Measurements from ENCODE around the gene DPP6. TPM values are rescaled to one million over a fixed set of nuclear protein-coding genes. Genes with fewer than 3 reads are reported as not detected.

DPP6 gene
- total RNA-seq, 1 experiment from 2014 or later = not detected

GRCh38 chr7:154902600-154903082 is 850.4 kb downstream of the DPP6 start:
- Histone ChIP-seq H2AFZ (no peak overlapping the region), H3K9me2 (ENCODE audit: insufficient read depth) (no peaks in the 10 kb centered on the region), H4K20me1 (ENCODE audit: insufficient read depth) (no peaks in the 10 kb centered on the region), H3K27me3 (ENCODE audit: insufficient read depth, low read depth) (peaks cover 98% of the 10 kb centered on the region), H3K27ac (no peak overlapping the region), H3K4me1 (replicated peaks; ENCODE audit: insufficient read depth) (no peaks in the 10 kb centered on the region), H3K9me3 (ENCODE audit: insufficient read depth, low read depth) (no peaks in the 10 kb centered on the region), H3K36me3 (ENCODE audit: low read depth) (no peaks in the 10 kb centered on the region), H3F3A (ENCODE audit: insufficient read depth, low read depth) (no peaks in the 10 kb centered on the region), H3K4me2 (no peak overlapping the region), H3K4me3 (no peak overlapping the region), H3K79me2 (ENCODE audit: low read depth) (no peaks in the 10 kb centered on the region)
- no peak for TF ChIP-seq CTCF (conservative IDR thresholded peaks at IDR 0.05)
- TF ChIP-seq EZH2 (IDR thresholded peaks at IDR 0.05; ENCODE audit: low read depth) = no peak
- ChIA-PET CTCF (no interaction called here), POLR2A (ENCODE audit: unreplicated experiment) (no interaction called here)
- intact Hi-C loops (cut with micrococcal nuclease; ENCODE audit: unreplicated experiment) = no loop called here
- DNase-seq = no peak
- BruUV-seq (replicated peaks) = no TSS peak

DNA sequence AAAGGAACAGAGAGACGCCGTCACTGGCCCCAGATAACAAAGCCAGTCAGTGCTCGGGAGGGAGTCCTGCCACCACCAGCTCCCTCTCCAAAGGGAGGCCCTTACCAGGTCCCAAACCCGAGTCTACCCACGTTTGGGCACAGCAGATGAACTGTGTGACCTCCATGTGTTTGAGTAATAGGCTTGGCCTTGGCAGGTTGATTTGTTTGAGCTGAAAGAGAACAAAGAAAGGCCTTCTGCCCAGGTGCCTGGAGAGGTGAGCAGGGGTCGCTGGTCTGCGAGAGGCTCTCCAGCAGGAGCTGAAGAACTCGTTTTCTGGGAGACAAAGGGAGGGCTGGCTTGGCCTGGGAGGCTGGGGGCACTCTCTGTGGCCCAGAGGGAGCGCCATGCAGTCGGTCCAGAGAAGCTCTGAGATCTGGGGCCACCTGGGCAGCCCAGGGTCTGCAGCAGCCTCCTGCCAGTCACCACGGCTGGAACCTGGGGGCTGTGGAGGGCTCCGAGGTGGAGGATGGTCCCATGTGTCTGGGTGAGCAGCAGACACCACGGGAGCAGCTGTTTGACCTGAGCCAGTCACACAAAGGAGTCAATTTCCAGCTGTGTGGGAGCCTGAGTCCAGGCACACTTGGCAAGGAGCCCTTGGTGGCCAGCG is 851.0 kb downstream of the DPP6 start:
- CTCF ChIA-PET = no interaction called here
- no peak overlapping the region for H2AFZ ChIP-seq
- TF ChIP-seq CTCF (conservative IDR thresholded peaks at IDR 0.05) (no peak), EZH2 (IDR thresholded peaks at IDR 0.05; ENCODE audit: low read depth) (no peak)
- H3K9me2 ChIP-seq (ENCODE audit: insufficient read depth) = no peaks in the 10 kb centered on the region
- H3K4me1 ChIP-seq (replicated peaks; ENCODE audit: insufficient read depth) = no peaks in the 10 kb centered on the region
- H3F3A ChIP-seq (ENCODE audit: insufficient read depth, low read depth) = no peaks in the 10 kb centered on the region
- H3K27ac ChIP-seq = no peak overlapping the region
- intact Hi-C loops (cut with micrococcal nuclease; ENCODE audit: unreplicated experiment) = no loop called here
- POLR2A ChIA-PET (ENCODE audit: unreplicated experiment) = no interaction called here
- no TSS peak for BruUV-seq (replicated peaks)
- H4K20me1 ChIP-seq (ENCODE audit: insufficient read depth) = no peaks in the 10 kb centered on the region
- H3K79me2 ChIP-seq (ENCODE audit: low read depth) = no peaks in the 10 kb centered on the region
- no peak for DNase-seq
- peaks cover 98% of the 10 kb centered on the region for H3K27me3 ChIP-seq (ENCODE audit: insufficient read depth, low read depth)
- no peaks in the 10 kb centered on the region for H3K36me3 ChIP-seq (ENCODE audit: low read depth)
- H3K4me3 ChIP-seq = no peak overlapping the region
- no peaks in the 10 kb centered on the region for H3K9me3 ChIP-seq (ENCODE audit: insufficient read depth, low read depth)
- no peak overlapping the region for H3K4me2 ChIP-seq

DNA sequence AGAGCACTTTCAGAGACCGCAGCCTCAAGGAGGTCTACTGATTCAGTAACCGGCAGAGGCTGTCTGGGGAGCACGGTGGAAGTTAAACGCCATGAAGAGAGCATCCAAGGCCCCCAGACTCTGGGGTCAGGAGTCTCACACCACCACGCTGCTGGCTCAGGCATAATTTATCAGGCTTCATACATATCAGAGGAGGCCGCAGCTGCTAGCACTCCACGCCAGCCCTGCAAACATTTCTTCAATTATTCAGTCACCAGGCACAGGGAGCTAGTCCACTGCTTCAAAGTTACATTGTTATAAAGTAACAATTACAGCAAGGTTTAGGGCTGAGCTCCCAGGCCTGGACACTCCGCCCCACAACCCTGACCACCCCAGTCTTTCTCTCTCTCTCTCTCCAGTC is 852.9 kb downstream of the DPP6 start:
- H3K4me1 ChIP-seq (replicated peaks; ENCODE audit: insufficient read depth) = no peaks in the 10 kb centered on the region
- no peak overlapping the region for H3K27ac ChIP-seq
- ChIA-PET POLR2A (ENCODE audit: unreplicated experiment) (no interaction called here), CTCF (no interaction called here)
- H3K27me3 ChIP-seq (ENCODE audit: insufficient read depth, low read depth) = peaks cover 98% of the 10 kb centered on the region
- DNase-seq = no peak
- no peaks in the 10 kb centered on the region for H3K9me2 ChIP-seq (ENCODE audit: insufficient read depth)
- intact Hi-C loops (cut with micrococcal nuclease; ENCODE audit: unreplicated experiment) = no loop called here
- peaks cover 2% of the 10 kb centered on the region; the same call in 1 of the 2 replicates for H4K20me1 ChIP-seq (ENCODE audit: insufficient read depth)
- no peak overlapping the region for H2AFZ ChIP-seq
- no peaks in the 10 kb centered on the region for H3K36me3 ChIP-seq (ENCODE audit: low read depth)
- no TSS peak for BruUV-seq (replicated peaks)
- H3F3A ChIP-seq (ENCODE audit: insufficient read depth, low read depth) = no peaks in the 10 kb centered on the region
- no peaks in the 10 kb centered on the region for H3K79me2 ChIP-seq (ENCODE audit: low read depth)
- H3K4me3 ChIP-seq = no peak overlapping the region
- no peak overlapping the region for H3K4me2 ChIP-seq
- no peaks in the 10 kb centered on the region for H3K9me3 ChIP-seq (ENCODE audit: insufficient read depth, low read depth)
- no peak for TF ChIP-seq EZH2 (IDR thresholded peaks at IDR 0.05; ENCODE audit: low read depth)
- TF ChIP-seq CTCF (conservative IDR thresholded peaks at IDR 0.05) = no peak
